NCI-H345 treated with DMSO at 0.1 percent for 48 hours (cell line): Measurements from ENCODE around the gene HMX1.

Source experiments
- DNase-seq: peaks from one replicate; lab custom pipeline; 2025; ENCODE audit not compliant: unreplicated experiment; lab: John Stamatoyannopoulos, UW

The HMX1 gene

GRCh38 chr4:8857766-8858700 is 13.6 kb downstream of the HMX1 start:
- DNase-seq, result no peak

GRCh38 chr4:8856835-8857621 is 14.6 kb downstream of the HMX1 start:
- no peak for DNase-seq

GRCh38 chr4:8855818-8856245 is 15.8 kb downstream of the HMX1 start:
- DNase-seq, result no peak

GRCh38 chr4:8854931-8855330 is 16.7 kb downstream of the HMX1 start:
- DNase-seq, result no peak

- DNase-seq, result no peak
Observed at GRCh38 chr4:8854016-8854415, 17.6 kb downstream of the HMX1 start.

- no peak for DNase-seq
Observed at GRCh38 chr4:8853249-8853648, 18.4 kb downstream of the HMX1 start.

- DNase-seq, result no peak
Observed at GRCh38 chr4:8852118-8852704, 19.4 kb downstream of the HMX1 start.

GRCh38 chr4:8851321-8852117 is 20.1 kb downstream of the HMX1 start:
- no peak for DNase-seq

GRCh38 chr4:8850830-8851188 is 20.8 kb downstream of the HMX1 start:
- DNase-seq, result no peak

- no peak for DNase-seq
Observed at GRCh38 chr4:8850074-8850829, 21.4 kb downstream of the HMX1 start.

- DNase-seq, result no peak
Observed at GRCh38 chr4:8849266-8850073, 22.2 kb downstream of the HMX1 start.

- DNase-seq, result no peak
Observed at GRCh38 chr4:8848507-8849265, 23.0 kb downstream of the HMX1 start.

GRCh38 chr4:8847764-8848163 is 23.9 kb downstream of the HMX1 start:
- no peak for DNase-seq

GRCh38 chr4:8847331-8847730 is 24.3 kb downstream of the HMX1 start:
- DNase-seq, result no peak

- DNase-seq, result no peak
Observed at GRCh38 chr4:8846826-8847225, 24.8 kb downstream of the HMX1 start.

GRCh38 chr4:8846046-8846720 is 25.5 kb downstream of the HMX1 start:
- DNase-seq, result no peak

GRCh38 chr4:8844976-8845690 is 26.5 kb downstream of the HMX1 start:
- DNase-seq, result no peak
